GM12878 (cell line): Measurements from ENCODE around the gene MTHFD2.

Experiments
- ATF7 ChIP-seq: fragments of 450-650 bp; IDR thresholded peaks from 2 replicates; pipeline ENCODE4 v1.6.1; 2016; ENCODE audit warnings: low read depth, mild to moderate bottlenecking
- CHD2 ChIP-seq: IDR thresholded peaks from 2 replicates; pipeline ENCODE4 v1.6.1; 2011; ENCODE audit warnings: low read depth, low read length, improper control_type of control experiment, borderline replicate concordance
- CTCF ChIP-seq, 3 experiments: IDR thresholded peaks in 2 of 3; conservative IDR thresholded peaks in 1 of 3; 2 replicates each; pipeline ENCODE4 v1.5.1; 2011; ENCODE audit warnings: low read depth in 3 of 3, low read length in 3 of 3, mild to moderate bottlenecking in 3 of 3, control low read depth in 2 of 3, moderate library complexity in 2 of 3, inconsistent platforms in 1 of 3, mixed read lengths in 1 of 3; ENCODE audit not compliant: control insufficient read depth in 2 of 3, insufficient read depth in 1 of 3; ENCODE audit errors: extremely low read depth in 1 of 3
- ETV6 ChIP-seq, 2 experiments: fragments of 450-650 bp in 1 of 2; IDR thresholded peaks in 1 of 2; conservative IDR thresholded peaks in 1 of 2; 2 replicates each; pipeline ENCODE4 v1.6.1; 2014; ENCODE audit warnings: antibody characterized with exemption in 1 of 2, borderline replicate concordance in 1 of 2, low read depth in 1 of 2, mild to moderate bottlenecking in 1 of 2, moderate library complexity in 1 of 2
- GABPA ChIP-seq: IDR thresholded peaks from 2 replicates; pipeline ENCODE4 v1.6.1; 2014; ENCODE audit warnings: antibody characterized with exemption, low read depth, mild to moderate bottlenecking, inconsistent platforms
- KDM1A ChIP-seq: fragments of 200-600 bp; sonication (generic); IDR thresholded peaks from 2 replicates; pipeline ENCODE4 v1.6.1; 2016; ENCODE audit warnings: borderline replicate concordance
- POLR2A ChIP-seq: IDR thresholded peaks from 2 replicates; pipeline ENCODE4 v1.6.1; 2011; ENCODE audit warnings: low read depth, mild to moderate bottlenecking, low read length
- POLR2AphosphoS5 ChIP-seq: IDR thresholded peaks from 2 replicates; pipeline ENCODE4 v1.6.1; 2011; ENCODE audit warnings: mild to moderate bottlenecking, low read length, inconsistent platforms
- TARDBP ChIP-seq: IDR thresholded peaks from 2 replicates; pipeline ENCODE4 v1.6.1; 2016; ENCODE audit warnings: borderline replicate concordance
- YY1 ChIP-seq: IDR thresholded peaks from 2 replicates; pipeline ENCODE4 v1.6.1; 2011; ENCODE audit warnings: low read depth, mild to moderate bottlenecking, low read length

DNA sequence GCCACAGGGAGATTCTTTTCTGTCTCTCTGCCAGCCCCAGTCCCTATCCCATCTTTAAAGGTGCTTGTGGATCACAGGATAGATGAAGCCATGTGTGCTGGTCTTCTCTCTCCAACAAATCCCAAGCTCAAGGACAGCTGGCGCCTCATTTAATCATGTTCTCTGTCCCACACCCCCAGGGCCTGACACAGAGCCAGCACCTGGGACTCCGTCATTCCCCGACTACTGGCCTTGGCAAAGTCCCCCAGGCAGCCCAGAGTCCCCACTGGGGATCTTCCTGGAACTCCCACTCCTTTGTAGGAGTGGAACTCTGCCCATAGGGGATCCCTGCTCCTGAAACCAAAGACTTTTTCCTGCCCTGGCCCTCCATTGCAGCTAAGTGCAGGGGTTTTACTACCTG is 60.8 kb downstream of the MTHFD2 start:
- TF ChIP-seq CTCF (IDR thresholded peaks at IDR 0.05 in 2 of 3, conservative IDR thresholded peaks at IDR 0.05 in 1 of 3; ENCODE audit: control insufficient read depth in 2 of 3, extremely low read depth in 1 of 3, insufficient read depth in 1 of 3, low read depth in 3 of 3, low read length in 3 of 3) (no peak), ATF7 (no peak), POLR2A (no peak), CHD2 (no peak), KDM1A (no peak), YY1 (no peak), ETV6 (conservative IDR thresholded peaks at IDR 0.05 in 1 of 2, IDR thresholded peaks at IDR 0.05 in 1 of 2; ENCODE audit: borderline replicate concordance in 1 of 2, low read depth in 1 of 2) (no peak), TARDBP (no peak), POLR2AphosphoS5 (no peak), GABPA (no peak)
